Nephron progenitor cell (in vitro differentiated cells): ENCODE data around the gene MYLK.

ENCODE experiments used
- DNase-seq: peaks from one replicate; pipeline ENCODE4 v3.0.0; 2021
- H3K27ac Mint-ChIP-seq: 2 replicates; pipeline ENCODE4 v1.8.0; 2021; ENCODE audit warnings: mild to moderate bottlenecking, moderate library complexity, mixed read lengths
- H3K27me3 Mint-ChIP-seq: 2 replicates; pipeline ENCODE4 v1.8.0; 2021; ENCODE audit warnings: mild to moderate bottlenecking, low read depth, mixed read lengths; ENCODE audit not compliant: poor library complexity
- H3K36me3 Mint-ChIP-seq: 2 replicates; pipeline ENCODE4 v1.8.0; 2021; ENCODE audit warnings: low read depth, mixed read lengths
- H3K4me1 Mint-ChIP-seq: 2 replicates; pipeline ENCODE4 v1.8.0; 2021; ENCODE audit warnings: mixed read lengths
- H3K4me3 Mint-ChIP-seq: 2 replicates; pipeline ENCODE4 v1.8.0; 2021; ENCODE audit warnings: mild to moderate bottlenecking, moderate library complexity, mixed read lengths
- H3K9me3 Mint-ChIP-seq: 2 replicates; pipeline ENCODE4 v1.8.0; 2021; ENCODE audit warnings: mild to moderate bottlenecking, moderate library complexity, mixed read lengths
- TF ChIP-seq, protein P1 (sequence below): fragments of 200-600 bp; sonication (generic); IDR thresholded peaks from 2 replicates; pipeline ENCODE4 v1.5.0; 2021; ENCODE audit warnings: antibody characterized with exemption

Gene MYLK

DNA sequence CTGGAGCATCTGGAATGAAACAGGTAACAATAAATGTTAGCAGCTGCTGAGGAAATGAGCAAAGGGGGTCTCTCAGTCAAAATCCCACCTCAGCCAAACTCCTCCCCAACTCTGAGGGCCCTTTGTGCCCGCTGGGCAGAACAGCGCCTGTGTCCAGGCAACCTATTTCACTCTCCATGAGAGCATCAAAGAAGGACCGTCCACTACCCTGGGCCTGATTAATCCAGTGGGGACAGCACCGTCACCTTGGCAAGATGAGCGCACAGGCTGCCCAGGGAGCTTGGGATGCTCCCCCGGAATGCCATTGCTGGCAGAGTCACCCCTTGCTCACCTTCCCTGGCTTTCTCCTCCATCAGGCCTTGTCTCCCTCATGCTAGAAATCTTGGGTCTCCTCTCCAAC, 201.8 kb downstream of the MYLK start:
- peaks cover 11% of the 10 kb centered on the region for H3K27me3 Mint-ChIP-seq
- H3K9me3 Mint-ChIP-seq, result no peaks in the 10 kb centered on the region
- H3K36me3 Mint-ChIP-seq, result no peaks in the 10 kb centered on the region
- no peak overlapping the region for H3K4me3 Mint-ChIP-seq
- H3K27ac Mint-ChIP-seq, result peak overlapping the region; percentile 51
- no peak for DNase-seq
- TF ChIP-seq, protein P1, sequence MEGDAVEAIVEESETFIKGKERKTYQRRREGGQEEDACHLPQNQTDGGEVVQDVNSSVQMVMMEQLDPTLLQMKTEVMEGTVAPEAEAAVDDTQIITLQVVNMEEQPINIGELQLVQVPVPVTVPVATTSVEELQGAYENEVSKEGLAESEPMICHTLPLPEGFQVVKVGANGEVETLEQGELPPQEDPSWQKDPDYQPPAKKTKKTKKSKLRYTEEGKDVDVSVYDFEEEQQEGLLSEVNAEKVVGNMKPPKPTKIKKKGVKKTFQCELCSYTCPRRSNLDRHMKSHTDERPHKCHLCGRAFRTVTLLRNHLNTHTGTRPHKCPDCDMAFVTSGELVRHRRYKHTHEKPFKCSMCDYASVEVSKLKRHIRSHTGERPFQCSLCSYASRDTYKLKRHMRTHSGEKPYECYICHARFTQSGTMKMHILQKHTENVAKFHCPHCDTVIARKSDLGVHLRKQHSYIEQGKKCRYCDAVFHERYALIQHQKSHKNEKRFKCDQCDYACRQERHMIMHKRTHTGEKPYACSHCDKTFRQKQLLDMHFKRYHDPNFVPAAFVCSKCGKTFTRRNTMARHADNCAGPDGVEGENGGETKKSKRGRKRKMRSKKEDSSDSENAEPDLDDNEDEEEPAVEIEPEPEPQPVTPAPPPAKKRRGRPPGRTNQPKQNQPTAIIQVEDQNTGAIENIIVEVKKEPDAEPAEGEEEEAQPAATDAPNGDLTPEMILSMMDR, result no peak
- H3K4me1 Mint-ChIP-seq, result peaks cover 58% of the 10 kb centered on the region

DNA sequence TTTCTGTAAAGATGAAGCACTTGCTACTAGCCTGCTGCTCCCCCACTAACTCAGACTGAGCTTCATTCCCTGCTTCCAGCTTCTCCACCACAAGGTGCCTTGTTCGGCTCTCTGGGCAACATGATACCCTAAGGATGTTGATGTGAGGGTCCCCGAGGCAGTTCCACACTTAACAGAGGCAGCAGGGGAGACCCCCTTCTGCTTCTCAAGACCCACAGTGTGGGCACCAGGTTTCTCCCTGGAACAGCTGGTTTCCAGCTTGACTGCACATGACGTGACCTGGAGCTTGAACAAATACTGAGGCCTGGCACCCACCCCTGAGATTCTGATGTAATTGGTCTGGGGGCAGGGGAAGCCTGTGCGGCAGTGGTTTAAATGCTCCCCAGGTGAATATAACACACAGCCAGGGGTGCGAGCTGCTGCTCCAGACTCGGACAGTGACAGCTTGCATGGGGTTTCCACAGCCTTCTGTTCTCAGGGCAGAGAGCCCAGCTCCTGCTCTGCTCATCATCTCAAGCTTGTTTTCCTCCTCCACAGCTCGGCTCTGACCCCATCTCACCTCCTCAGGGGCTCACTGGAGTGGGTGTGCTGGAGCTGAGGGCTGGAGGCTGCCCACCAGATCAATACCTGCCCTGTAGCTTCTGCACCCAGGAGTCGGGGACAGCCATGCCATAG, 204.3 kb downstream of the MYLK start:
- H3K9me3 Mint-ChIP-seq, result no peaks in the 10 kb centered on the region
- H3K27ac Mint-ChIP-seq, result peak overlapping the region; percentile 77
- no peak for DNase-seq

DNA sequence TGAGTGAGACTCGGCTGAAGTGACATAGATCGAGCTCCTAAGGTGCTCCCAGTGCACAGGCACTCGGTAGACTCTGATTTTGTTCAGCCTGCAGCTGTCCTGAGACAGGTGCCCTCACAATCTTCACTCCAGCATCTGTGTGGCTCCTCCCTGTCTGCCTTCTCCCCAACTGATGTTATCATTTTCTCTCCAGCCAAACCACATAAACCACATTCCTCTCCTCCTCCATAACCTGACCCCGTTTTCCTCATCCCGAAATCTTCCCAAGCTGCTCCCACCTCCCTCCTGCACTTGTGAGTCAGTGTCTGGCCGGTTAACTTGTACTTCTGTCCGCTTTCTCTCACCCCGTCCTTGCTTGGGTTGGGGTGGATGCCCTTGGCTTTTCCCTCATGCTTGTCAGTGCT, 206.0 kb downstream of the MYLK start:
- Mint-ChIP-seq H3K4me1 (peaks cover 41% of the 10 kb centered on the region), H3K36me3 (no peaks in the 10 kb centered on the region), H3K27me3 (peaks cover 22% of the 10 kb centered on the region), H3K9me3 (no peaks in the 10 kb centered on the region), H3K4me3 (no peak overlapping the region), H3K27ac (no peak overlapping the region)
- TF ChIP-seq, protein P1, result no peak
- DNase-seq, result no peak

More for the DNA sequence above, 204.3 kb downstream of the MYLK start:
- Mint-ChIP-seq H3K4me3 (no peak overlapping the region), H3K27me3 (peaks cover 17% of the 10 kb centered on the region), H3K36me3 (no peaks in the 10 kb centered on the region), H3K4me1 (peaks cover 39% of the 10 kb centered on the region)
- TF ChIP-seq, protein P1, result no peak

DNA sequence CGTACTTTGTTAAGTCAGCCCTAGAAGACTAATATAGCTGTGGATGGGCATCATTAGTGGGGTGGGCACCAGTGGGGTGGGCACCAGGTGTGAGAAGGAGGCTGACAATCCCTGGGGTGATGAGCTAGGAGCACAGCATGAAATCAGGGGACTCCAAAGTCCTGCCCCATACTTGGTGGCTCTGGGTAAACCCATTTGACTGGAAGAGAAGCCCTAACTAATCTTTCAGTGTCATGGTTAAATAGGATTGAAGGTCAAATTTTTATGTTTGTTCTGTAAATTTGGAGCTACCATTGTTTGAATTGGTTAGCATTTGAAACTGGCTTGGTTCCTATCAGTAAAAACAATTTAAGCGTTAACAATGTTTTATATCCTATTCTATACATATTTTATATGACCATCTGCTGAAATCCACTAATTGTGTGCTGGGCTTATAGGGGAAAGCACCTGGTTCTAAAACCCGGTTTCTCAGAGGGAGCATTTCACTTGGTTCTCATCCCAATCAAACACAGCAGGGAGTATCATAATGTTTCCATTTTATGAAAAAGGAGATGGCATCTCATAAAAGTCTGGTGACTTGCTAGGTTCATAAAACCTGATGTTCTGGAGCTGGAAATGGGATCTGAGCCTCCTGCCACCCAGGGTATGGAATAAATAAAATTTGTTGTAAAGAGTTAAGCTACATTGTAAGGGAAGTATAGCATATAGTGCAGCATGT, 211.5 kb downstream of the MYLK start:
- TF ChIP-seq, protein P1, result no peak
- H3K27ac Mint-ChIP-seq, result no peak overlapping the region
- no peak for DNase-seq
- peaks cover 5% of the 10 kb centered on the region for H3K36me3 Mint-ChIP-seq
- no peaks in the 10 kb centered on the region for H3K9me3 Mint-ChIP-seq
- peaks cover 6% of the 10 kb centered on the region for H3K4me1 Mint-ChIP-seq
- peaks cover 17% of the 10 kb centered on the region for H3K27me3 Mint-ChIP-seq
- H3K4me3 Mint-ChIP-seq, result no peak overlapping the region

DNA sequence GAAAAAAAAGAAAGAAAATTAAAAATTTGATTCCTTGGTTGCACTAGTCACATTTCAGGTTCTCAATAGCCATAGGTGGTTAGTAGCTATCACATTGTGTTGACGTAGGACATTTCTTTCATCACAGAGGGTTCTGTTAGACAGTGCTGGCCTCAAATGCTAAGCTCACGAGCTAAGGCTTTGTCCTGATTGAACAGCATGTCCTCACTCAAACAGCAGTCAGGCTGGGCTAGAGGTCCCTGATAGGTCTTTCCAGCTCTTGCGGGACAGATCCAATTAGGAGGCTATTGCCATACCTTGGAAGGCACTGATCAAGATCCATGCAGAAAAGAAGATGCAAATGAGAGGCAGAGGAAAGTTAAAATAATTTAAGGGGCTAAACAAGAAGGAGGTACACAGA, 213.4 kb downstream of the MYLK start:
- DNase-seq, result no peak
- Mint-ChIP-seq H3K4me1 (peaks cover 6% of the 10 kb centered on the region), H3K27me3 (peaks cover 12% of the 10 kb centered on the region), H3K36me3 (peaks cover 6% of the 10 kb centered on the region), H3K27ac (no peak overlapping the region), H3K9me3 (no peaks in the 10 kb centered on the region), H3K4me3 (no peak overlapping the region)
- TF ChIP-seq, protein P1, result no peak

DNA sequence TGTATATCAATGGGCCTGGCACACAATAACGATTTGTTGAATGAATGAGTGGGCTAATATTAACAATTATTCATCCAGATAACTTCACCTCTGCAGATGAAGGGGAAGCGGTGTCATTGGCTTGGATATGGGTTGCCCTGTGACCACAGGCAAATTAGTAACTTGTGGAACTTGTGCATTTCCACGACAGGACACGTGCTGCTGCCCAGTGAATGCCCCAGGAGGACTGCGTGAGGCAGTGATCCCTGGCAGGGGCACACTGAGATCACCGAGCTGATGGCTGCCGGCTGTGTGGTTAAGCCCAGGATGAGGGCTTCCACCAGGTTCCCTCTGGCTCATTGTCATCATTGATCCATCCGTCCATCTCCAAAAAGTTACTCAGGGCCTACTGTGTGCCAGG, 215.2 kb downstream of the MYLK start:
- Mint-ChIP-seq H3K36me3 (peaks cover 6% of the 10 kb centered on the region), H3K27ac (no peak overlapping the region), H3K4me3 (no peak overlapping the region), H3K27me3 (peaks cover 10% of the 10 kb centered on the region), H3K9me3 (no peaks in the 10 kb centered on the region), H3K4me1 (peaks cover 6% of the 10 kb centered on the region)
- TF ChIP-seq, protein P1, result no peak
- no peak for DNase-seq
